Raji (cell line): ENCODE measurements around the gene PRR35.

Source experiments
- POLR2A ChIP-seq: IDR thresholded peaks from 2 replicates; pipeline ENCODE4 v1.6.1; 2011; ENCODE audit warnings: low read depth, low read length, control low read depth; ENCODE audit not compliant: insufficient read depth

Gene PRR35

GRCh38 chr16:524274-525040 is 35.7 kb upstream of the PRR35 start:
- TF ChIP-seq POLR2A = 0 out of 2 replicates have a peak, but pooled peaks have one; percentile 27

DNA sequence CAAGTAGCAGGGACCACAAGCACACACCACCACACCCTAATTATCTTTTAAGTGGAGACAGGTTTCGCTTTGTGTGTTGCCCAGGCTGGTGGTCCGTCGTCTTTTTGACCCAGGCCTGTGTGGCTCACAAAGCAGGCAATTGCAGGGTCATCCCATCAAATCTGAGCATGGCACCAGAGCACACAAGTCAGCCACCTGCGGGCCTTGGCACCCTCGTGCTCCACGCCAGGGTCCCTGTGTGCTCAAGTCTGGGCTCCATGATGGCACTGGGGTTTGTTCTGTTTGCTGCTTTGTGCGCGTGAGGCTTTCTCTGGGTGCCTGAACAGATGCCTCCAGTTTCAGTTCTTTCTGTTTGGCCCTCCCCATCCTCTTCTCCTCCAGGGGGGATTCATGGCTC is 35.1 kb upstream of the PRR35 start:
- 0 out of 2 replicates have a peak, but pooled peaks have one; percentile 11 for TF ChIP-seq POLR2A

- peak; percentile 28 for TF ChIP-seq POLR2A
These were observed 34.5 kb upstream of the PRR35 start for GRCh38 chr16:525520-526180.

- 0 out of 2 replicates have a peak, but pooled peaks have one; percentile 26 for TF ChIP-seq POLR2A
These were observed 33.8 kb upstream of the PRR35 start for GRCh38 chr16:526181-527014.

GRCh38 chr16:527015-527903 is 32.9 kb upstream of the PRR35 start, which contains the start of gene CAPN15:
Gene CAPN15, plus strand, starts transcription at chr16:527712. Its CDS starts 19,127 bp downstream, at chr16:546839.
- peak; percentile 68 for TF ChIP-seq POLR2A

DNA sequence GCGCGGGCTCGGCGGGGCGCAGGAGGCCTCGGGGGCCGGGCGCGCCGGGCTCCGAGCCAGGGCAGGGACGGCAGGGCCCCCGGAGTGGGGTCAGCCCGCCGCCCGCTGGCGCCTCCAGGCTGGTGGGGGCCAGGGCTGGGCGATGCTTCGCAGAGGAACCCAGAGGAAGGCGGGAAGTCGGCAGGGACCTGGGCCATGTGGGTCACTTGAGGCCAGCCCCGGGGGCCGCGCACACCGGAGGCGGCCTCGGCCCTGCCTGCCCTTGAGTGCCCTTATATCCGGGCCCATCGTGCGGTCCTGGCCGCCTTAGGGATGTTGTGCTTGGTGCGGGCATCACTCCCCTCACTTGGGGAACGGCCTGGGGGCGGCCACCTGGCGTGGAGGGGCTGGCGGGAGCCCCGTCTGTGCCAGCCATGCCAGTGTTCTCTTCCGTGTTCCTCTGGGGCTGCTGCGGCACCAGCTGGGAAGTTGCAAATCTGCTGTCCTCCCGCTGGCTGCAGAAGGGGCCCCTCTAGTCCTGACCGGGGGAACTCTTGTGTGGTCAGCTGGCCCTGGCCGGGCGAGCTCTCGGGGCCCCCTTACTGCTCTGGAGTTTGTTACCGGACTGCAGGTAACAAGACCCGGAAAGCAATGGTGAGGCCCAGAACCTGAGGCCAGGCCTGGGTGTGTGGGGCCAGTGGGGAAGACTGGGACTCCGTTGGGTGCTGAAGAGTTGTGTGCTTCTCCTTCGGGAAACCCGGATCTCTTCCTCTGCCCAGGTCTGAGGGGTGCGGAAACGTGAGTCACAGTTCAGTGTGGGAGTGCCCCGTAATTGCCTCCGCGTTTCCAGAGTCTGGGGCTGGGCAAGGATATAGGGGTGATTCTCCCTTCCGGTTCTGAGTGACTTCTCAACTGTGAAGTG is 31.8 kb upstream of the PRR35 start:
- no peak for TF ChIP-seq POLR2A

- TF ChIP-seq POLR2A = no peak
These were observed 31.1 kb upstream of the PRR35 start for GRCh38 chr16:529012-529575.

- TF ChIP-seq POLR2A = no peak
These were observed 29.9 kb upstream of the PRR35 start for GRCh38 chr16:530111-530817.

- no peak for TF ChIP-seq POLR2A
These were observed 28.6 kb upstream of the PRR35 start for GRCh38 chr16:531494-532125.

DNA sequence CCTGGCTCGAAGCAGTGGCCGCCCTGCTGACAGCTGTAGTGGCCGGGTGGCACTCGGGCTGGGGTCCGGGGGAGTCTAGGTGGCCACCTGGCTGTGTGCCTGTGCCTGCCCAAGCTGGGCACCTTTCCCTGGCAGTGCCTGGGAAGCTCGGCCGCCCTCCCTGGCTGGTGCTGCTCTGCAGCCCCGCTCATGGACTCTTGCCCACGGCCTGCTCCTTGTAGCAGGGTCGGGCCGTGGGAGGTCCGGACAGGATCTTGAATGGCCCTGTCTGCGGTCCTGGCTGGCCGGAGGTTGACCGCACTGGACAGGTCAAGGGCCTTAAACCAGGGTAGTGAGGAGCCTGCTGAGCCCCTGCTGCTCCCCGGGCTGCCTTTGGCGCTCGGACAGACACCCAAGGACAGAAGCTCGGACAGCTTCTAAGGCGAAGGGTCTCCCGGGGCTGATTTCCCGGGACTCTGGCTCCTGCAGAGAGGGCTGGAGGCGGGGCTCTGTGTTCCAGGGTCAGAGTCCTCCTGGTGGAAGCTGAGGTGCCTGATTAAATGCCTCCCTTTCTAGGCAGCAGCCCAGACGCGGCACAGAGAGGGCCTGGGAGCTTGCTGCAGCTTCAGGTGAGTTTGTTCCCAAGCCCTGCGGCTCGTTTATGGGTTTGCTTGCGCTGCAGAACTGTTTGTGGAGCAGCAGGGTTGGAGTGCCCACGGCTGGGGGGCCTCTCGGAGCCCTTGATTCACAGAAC is 26.6 kb upstream of the PRR35 start:
- TF ChIP-seq POLR2A = no peak

GRCh38 chr16:534135-534534 is 26.1 kb upstream of the PRR35 start:
- TF ChIP-seq POLR2A = no peak
